Measurements from ENCODE around the gene SPACA9.

- TF ChIP-seq CTCF (conservative IDR thresholded peaks at IDR 0.05 in 1 of 2, IDR thresholded peaks at IDR 0.05 in 1 of 2; ENCODE audit: extremely low read depth in 1 of 2, insufficient read depth in 1 of 2, low read depth in 1 of 2, low read length in 2 of 2) (no peak), EZH2 (IDR thresholded peaks at IDR 0.05; ENCODE audit: borderline replicate concordance, low read length) (no peak)
Observed at GRCh38 chr9:132875159-132875558, 3.5 kb upstream of the SPACA9 start.
